RPMI8226 (cell line): ENCODE data around the gene HSPA1B.
"Not testable (repeated sequence)": the region's sequence is repeated elsewhere in the genome, so short reads cannot be mapped to it uniquely, and the experiment has no call there.

ENCODE experiments used
- DNase-seq: peaks from one replicate; pipeline ENCODE4 v3.0.0-alpha.2; 2015

The HSPA1B gene

DNA sequence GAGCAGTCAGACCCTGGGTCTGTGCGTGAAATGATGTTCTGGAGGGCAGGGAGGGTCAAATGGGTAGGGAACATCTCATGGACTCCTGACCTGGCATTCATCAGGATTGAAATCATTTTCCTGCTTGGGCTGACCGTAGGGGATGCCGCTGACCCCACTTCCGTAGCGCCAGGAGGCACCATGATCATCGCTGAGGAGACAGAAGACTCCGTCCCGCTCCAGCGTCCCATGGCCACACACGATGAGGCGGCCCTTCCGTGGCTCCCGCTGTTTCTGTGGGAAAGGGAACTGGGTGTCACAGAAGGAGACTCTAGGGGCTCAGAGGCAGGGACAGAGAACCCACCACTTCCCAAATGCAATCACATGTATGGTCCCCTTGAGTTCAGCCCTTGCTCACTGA lies 32.8 kb downstream of the HSPA1B start:
- no peak for DNase-seq

DNA sequence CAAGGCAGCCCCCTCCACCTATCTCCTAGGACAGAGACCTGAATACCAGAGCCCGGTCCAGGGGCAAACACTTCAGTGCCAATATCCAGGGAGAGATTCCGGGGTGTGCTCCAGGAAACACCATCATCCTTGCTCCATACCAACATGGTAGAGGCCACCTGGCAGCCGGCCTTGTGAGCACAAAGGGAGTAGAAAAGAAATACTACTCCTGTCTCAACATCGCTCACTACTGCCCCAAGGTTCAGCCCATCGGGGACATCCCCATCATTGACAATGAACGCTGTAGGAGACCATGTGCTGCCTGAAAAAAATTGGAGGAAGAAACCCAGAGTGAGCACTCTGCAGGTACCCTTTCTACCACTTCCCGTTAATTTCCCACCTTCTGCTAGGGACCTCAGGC lies 33.6 kb downstream of the HSPA1B start:
- no peak for DNase-seq

DNA sequence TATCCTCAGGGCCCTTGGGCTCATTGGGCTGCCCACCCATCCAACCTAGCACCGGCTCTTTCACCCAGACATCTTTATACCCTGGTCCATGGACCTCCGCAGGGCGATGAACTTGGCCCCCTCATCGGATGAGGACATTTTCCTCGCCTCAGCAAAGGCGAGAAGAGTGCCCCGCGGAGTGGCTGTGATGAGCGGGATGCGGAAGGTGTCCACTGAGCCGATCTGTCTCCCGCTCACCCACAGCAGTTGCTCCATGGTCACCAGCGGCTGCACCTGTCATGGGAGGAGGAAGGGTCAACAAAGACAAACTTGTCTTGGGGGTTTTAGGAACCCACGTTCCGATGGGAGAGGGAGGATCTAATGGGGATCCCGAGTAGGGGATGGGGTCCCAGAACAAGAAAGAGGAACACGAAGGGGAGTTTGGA lies 34.4 kb downstream of the HSPA1B start:
- DNase-seq = no peak

DNA sequence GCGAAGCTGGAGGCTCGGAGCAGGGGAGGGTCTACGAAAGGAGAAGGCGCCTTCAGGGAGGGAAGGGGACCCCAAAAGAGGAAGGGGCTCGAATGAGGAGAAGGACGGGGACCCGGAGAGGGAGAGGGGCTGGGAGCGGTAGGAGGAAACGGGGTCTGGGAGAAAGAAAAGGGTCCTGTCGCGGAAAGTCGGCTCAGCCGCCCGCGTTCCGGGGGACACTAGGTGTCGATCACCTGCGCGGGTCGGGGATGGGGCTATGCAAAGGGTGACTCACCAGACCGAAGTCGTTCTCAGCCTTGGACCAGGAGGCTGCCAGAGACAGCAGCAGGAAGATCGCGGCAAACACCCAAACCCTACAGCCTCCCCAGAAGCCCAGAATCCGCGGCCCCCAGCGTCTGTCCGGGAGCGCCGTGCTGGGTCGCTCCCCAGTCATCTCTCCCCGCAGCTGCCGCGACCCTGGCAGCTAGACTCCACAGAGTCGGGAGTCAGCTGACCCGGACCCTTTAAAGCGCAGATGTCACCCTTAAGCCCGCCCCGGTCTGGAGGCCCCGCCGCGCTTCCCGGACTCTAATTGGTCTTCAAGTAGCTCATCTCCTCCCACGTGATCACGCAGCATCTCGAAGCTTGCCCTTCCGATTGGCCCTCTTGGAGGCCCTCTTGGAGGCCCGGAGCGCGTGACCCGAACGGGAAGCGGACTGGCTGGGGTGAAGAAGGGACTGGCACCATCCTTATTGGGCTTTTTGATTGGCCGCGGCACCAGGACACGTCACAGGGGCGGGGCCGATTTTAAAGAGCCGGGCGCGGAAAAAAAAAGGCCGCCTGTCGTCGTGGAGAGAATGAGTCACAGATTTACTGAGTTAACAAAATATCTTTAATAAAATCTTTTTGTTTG lies 35.1 kb downstream of the HSPA1B start, which contains the start of gene NEU1:
Gene NEU1, minus strand, starts transcription at position 478 of the 892 bp plus-strand sequence. Its CDS starts 45 bp downstream, at position 433.
- DNase-seq = peak; percentile 100

DNA sequence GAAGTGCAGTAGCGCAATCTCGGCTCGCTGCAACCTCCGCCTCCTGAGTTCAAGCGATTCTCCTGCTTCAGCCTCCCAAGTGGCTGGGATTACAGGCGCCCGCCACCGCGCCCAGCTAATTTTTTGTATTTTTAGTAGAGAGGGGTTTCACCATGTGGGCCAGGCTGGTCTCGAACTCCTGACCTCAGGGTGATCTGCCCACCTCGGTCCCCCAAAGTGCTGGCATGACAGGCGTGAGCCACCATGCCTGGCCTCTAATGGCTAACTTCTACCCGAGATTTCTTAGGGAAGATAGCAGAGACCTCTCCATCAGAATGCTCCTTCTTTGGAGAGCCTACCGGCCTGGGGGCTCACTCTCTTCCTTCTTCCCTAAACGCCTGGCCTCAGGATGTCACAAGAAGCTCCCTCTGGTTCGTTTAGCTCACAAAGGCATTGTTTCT lies 36.6 kb downstream of the HSPA1B start:
- not testable (repeated sequence) for DNase-seq

DNA sequence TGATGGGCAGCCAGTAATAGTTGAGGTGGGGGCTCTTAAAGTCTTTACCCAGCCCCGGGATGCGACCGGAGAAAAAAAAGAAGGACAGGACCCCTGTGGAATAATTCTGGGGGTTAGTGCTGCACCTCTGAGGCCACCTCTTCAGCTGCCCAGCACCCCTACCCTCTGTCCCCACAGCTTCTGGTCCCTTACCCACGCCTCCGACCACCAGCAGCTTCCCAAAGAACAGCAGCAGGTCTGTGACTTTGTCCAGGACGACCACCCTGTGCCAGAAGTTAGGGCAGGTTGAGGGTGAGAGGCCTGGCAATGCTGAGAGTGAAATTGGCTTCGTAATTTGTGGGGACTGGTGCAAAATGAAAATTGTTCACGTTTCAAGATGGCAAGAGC lies 37.3 kb downstream of the HSPA1B start:
- no peak for DNase-seq

DNA sequence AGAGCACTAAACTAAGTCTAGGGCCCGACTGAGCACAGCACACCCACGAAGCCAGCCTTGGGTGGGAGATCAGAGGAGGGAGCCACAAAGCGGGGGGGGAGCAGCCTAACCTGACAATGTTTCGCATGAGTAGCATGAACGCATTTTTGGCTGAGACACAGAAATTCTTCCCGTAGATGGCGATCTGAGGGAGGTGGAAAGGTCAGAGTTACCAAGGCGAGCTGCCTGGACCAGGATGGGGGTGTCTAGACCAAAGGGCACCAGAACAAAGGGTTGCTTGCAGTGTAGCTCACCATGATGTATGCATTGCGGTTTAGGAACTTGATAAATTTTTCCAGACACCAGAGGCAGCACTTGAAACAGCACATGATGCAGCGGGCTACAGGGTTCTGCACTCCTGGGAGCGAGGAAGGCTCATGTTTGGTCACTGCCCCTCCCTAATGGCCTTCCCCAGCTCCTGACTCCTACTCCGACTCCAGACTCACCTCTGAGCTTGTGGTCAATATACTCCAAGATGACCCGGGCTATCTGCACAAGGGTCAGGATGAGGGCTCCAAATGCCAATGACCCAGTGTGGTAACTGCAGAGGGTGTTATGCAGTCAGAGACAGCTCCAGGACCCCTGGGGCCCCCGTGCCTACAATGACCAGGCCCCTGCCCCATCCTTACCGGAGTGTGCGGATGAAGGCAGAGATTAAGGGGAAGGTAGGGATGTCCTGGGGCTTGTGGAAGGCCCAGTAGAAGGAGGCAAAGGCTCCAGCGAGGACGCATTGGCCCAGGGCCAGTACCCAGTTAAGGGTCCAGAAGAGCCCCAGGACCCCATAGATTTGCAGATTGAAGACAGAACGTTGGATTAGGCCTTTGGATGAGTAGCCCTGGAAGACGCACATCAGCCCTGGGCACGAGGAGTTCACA lies 37.9 kb downstream of the HSPA1B start:
- DNase-seq = no peak

DNA sequence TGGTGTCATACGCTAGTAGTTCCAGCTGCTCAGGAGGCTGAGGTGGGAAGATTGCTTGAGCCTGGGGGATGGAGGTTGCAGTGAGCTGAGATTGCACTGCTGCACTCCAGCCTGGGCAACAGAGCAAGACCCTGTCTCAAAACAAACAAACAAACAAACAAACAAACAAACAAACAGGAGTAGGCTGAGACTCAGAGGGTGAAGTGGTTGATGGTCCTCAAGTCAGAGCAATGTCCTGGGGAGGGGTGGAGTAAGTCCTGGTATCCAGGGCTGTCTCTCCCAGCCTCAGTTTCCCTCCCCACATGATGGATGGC lies 41.1 kb downstream of the HSPA1B start:
- DNase-seq = not testable (repeated sequence)

DNA sequence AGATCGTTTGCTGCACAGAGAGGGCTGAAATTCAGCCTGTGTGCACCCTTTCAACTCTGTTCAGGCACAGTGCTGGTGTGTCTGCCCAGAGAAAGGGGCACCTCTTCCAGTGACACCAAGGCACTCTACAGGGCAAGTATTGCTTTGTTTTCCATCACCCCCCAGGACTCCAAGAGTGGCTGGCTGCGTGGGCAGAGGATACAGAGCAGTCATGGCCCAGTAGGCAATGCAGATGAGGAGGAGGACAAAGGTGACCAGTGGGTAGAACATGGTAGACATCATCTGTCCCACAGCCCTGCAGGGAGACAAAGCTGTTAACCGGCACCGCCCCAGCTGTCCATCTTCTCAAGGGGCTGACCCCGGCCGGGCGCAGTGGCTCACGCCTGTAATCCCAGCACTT lies 41.8 kb downstream of the HSPA1B start:
- no peak for DNase-seq

DNA sequence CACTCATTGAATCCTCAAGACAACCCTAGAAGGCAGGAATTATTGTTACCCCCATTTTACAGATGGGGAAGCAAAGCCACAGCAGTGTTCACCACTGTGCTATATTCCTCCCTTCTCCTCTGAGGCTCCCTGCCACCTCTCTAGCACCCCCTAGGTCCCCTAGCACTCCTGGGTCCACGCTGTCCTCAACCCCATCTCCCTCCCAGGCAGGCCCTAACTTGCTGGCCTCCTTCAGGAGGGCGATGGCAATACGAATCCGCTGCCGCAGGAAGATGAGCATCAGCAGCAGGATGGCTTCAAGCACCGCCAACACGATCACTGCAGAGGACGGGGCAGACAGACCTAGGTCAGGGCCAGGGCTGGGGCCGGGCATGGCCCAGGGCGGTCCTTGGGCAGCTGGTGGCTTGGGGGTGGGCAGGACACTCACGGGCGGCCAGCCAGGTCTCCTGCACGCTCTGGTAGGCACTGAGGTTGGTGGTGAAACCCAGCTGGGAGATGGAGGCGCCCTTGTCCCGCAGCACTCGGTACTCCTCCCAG lies 42.9 kb downstream of the HSPA1B start:
- DNase-seq = peak; percentile 22

DNA sequence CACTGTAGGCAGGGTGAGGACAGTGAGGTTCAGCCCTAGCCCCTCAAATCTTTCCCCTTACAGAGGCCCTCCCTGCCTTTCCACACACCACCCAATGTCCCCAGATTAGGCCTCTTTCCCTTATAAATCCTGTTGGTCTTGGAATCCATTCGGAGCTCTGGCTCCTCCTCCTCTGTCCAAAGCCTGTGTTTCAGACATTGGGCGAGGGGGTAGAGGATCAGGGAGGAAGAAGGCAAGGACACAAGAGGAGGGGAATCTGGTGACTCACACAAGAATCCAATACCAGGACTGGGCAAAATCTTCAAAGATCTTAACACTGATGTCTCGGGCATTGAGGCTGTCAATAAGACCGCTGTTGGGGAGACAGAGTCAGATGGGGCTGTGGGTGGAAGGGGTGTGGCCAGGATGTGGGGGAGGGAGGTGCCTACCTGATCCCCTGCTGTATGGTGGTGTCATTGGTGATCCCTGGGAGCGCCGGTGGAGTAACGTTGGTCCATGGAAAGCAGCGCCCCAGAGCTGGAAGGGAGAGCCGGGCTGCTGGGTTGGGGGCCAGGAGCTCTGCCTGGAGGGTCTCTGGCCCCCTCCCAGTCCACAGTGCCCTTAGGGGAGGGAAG lies 43.6 kb downstream of the HSPA1B start:
- DNase-seq = no peak

DNA sequence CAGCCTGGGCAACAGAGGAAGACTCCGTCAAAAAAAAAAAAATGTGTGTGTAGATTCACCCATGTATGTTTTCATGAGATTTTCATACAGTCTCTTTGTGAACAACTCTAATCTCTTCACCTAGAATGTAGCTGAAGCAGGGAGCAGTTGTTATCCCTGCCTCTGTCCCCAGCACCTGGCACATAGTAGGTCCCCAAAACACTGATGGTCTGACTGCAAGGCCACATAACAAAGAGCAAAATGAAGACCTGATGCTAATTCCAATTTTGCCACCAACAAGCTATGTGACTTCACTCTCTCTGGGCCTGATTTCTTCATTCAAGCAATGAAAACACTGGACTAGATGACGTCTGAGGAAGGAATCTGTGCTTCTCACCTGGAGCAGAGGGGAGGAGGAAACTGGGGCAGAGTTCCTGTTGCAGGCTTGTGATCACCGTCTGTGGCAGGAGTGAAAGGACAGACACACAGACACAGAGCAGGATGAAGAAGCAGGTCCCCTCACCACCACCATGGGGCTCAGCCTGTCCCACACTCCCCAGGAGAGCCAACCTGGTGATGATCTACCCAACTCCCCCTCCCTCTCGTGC lies 46.6 kb downstream of the HSPA1B start:
- no peak for DNase-seq

DNA sequence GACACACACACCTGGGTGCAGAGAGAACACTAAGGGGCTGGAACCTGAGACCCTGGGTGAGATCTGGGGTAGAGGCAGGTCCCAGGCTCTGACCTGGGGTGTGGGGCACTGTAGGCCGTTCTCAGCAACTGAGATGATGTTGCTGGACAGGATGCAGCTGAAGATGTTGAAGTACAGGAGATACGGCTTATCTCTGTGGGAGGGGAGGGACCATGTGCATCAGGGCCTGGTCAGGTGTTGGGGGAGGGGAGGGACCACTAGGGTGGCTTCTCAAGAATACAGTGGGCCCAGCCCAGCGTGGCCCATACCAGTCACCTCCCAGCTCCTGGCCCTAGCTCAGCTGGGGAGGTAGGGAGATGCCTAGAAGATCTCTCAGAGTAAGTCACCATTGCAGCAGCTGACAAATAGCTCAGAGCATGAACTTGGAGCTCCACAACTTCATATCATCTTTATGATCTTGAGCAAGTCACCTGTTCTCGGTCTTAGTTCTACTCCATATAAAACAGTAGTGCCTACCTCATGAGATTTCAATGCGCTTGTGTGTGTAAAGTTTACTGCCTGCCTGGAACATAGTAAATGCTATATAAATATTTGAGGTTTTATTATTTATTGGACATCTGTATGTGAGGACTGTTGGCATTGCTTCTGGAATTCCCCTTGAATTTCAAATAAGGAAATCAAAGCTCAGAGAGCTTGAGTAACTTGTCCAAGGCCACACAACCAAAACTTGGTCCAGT lies 47.5 kb downstream of the HSPA1B start:
- DNase-seq = no peak

DNA sequence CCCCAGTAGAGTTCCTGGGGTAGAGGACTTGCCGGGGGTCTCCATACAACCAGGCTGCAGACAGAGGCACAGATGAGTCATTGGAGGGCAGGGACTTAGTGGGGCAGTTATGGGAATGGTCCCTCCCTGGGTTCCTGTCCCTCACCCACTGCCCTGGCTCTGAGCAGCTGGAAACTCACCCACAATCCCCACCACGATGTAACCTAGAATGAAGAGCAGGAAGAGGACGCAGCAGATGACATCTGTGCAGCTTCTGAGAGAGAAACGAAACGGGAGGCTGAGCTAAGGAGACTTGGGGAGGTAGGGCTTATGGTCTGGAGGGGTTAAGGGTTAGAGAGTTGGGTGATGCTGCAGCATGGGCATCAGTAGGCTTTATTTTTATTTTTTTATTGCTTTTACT lies 48.3 kb downstream of the HSPA1B start:
- DNase-seq = no peak

DNA sequence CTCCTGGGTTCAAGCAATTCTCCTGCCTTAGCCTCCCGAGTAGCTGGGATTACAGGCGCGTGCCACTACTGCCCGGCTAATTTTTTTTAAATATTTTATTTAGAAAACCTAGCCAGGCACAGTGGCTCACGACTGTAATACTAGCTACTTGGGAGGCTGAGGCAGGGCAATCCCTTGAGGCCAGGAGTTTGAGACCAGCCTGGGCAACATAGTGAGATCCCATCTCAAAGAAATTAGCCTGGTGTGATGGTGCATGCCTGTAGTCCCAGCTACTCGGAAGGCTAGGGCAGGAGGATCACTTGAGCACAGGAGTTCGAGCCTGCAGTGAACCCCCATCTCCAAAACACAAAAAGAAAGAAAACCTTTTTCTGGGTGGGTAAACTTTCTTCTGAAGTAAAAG lies 48.8 kb downstream of the HSPA1B start:
- no peak for DNase-seq

DNA sequence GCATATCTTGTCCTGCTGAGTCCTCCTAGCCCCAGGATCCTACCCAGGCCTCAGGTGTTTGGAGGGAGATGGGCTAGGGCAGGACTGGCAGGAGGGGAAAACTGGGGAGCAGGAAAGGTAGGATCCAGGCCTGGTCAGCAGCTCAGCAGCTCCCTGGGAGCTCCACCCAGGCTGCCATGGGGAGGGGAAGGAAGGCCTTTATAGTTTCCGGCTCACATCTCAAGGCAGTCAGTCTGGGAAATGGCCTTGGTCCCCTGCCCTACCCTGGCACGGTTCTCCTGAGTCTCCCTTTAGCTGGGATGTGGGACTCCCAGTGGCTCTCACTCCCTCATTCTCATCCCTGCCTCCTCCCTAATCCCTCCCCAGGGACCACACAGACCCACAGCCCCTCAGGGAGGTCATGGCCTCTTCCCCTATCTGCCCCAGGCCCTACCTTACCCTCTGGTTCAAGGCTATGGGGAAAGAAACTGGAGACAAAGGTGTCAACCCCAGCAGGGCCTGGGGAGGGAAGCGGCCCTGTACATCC lies 49.6 kb downstream of the HSPA1B start:
- no peak for DNase-seq

DNA sequence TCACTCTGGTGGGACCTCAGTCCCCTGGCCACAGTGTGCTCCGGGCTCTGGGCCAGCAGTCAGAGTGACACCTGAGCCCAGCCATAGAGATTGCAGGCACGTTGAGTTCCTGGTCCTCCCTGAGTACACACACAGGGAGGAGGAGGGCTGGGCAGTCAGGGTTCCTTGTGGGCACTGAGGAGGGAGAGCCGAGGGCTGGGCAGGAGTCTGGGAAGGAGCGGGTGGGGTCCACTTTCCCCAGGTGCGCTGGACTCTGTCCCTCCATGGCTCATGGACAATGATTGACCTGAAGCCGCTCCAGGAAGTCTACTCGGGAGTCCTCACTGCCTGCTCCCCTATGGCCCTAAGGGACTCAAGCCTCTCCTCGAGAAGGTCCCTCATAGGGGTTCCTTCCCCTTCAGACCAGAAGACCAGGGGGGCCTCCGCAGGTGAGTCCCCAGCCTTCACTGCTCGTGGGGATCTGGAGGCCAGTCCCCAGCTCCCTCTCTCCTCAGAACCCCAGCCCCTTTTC lies 50.2 kb downstream of the HSPA1B start:
- no peak for DNase-seq

DNA sequence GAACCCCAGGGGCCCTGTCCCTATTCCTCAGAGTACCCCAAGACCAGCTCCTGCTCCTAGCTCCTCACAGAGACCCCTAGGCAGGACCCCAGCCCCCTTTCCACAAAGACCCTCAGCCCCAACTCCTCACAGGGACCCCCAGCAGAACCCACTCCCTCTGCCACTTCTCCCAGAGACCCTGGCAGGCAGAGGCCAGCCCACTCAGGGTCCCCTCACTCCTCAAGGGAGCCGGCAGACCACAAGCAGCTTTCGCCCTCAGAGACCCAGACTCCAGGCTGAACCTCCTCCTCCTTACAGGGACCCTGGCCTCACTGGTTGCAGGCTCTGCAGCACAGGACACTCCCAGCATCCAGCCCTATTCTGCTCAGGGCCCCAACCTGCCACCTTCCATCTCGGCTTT lies 50.7 kb downstream of the HSPA1B start:
- no peak for DNase-seq

DNA sequence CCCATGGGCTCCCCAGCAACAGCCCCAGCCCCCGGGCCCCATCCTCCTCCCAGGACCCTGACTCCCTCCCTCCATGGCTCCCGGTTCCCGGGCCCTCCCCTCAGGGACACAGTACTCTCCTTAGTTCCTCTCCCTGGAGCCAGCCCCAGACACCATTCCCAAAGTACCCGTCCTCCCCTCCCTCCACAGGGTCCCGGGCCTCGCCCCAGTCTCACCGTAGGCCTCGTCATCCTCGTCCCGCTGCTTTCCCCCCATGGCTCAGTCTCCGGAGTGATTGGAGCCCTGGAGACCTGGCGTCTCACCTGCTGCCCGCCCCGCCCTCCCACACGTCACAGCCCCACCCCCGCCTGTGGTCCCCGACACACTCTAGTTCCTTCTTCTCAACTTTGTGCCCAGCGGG lies 51.2 kb downstream of the HSPA1B start, which contains the start of gene SLC44A4:
Gene SLC44A4, minus strand, starts transcription at position 272 of the 400 bp plus-strand sequence. Its CDS starts 17 bp downstream, at position 255.
- no peak for DNase-seq

DNA sequence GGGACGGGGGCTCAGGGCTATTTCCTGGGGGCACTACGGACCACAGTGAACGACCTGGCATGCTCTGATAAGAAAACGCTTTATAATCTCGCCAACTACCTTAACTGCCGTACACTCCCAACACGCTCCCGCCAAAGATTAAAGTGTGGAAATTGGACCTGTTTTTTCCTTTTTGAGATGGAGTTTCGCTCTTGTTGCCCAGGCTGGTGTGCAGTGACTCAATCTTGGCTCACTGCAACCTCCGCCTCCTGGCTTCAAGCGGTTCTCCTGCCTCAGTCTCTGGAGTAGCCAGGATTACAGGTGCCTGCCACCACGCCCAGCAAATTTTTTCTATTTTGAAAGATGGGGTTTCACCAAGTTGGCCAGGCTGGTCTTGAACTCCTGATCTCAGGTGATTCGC lies 51.6 kb downstream of the HSPA1B start:
- no peak for DNase-seq
